Smooth muscle cell (in vitro differentiated cells): Measurements from ENCODE around the gene GPR146. TPM values are rescaled to one million over a fixed set of nuclear protein-coding genes. Genes with fewer than 3 reads are reported as not detected.

Experiments used
- DNase-seq: peaks from one replicate; lab custom pipeline; 2025; ENCODE audit not compliant: unreplicated experiment; lab: John Stamatoyannopoulos, UW
- H2AFZ ChIP-seq: fragments of 200-600 bp; sonication (generic); 2 replicates; pipeline ENCODE4 v1.6.0; 2016; ENCODE audit warnings: antibody characterized with exemption, low read depth, mild to moderate bottlenecking
- H3F3A ChIP-seq: fragments of 200-600 bp; sonication (generic); 2 replicates; pipeline ENCODE4 v1.6.0; 2017; ENCODE audit warnings: antibody characterized with exemption, low read depth
- H3K27ac ChIP-seq: fragments of 200-600 bp; sonication (generic); 2 replicates; pipeline ENCODE4 v1.5.1; 2016; ENCODE audit warnings: low read depth, mild to moderate bottlenecking
- H3K27me3 ChIP-seq: fragments of 200-600 bp; sonication (generic); 2 replicates; pipeline ENCODE4 v1.6.1; 2016; ENCODE audit warnings: low read depth, mild to moderate bottlenecking
- H3K36me3 ChIP-seq: fragments of 200-600 bp; sonication (generic); 2 replicates; pipeline ENCODE4 v1.5.1; 2016; ENCODE audit warnings: low read depth
- H3K4me1 ChIP-seq: fragments of 200-600 bp; sonication (generic); 2 replicates; pipeline ENCODE4 v1.5.1; 2016; ENCODE audit warnings: low read depth
- H3K4me2 ChIP-seq: fragments of 200-600 bp; sonication (generic); 2 replicates; pipeline ENCODE4 v1.6.0; 2016; ENCODE audit warnings: mild to moderate bottlenecking
- H3K4me3 ChIP-seq: fragments of 200-600 bp; sonication (generic); 2 replicates; pipeline ENCODE4 v1.5.1; 2016; ENCODE audit warnings: mild to moderate bottlenecking
- H3K79me2 ChIP-seq: fragments of 200-600 bp; sonication (generic); 2 replicates; pipeline ENCODE4 v1.6.0; 2016; ENCODE audit warnings: low read depth, mild to moderate bottlenecking
- H3K9ac ChIP-seq: fragments of 200-600 bp; sonication (generic); 2 replicates; pipeline ENCODE4 v1.6.0; 2016; ENCODE audit warnings: low read depth
- H3K9me3 ChIP-seq: fragments of 200-600 bp; sonication (generic); replicated peaks from 2 replicates; pipeline ENCODE4 v1.5.1; 2016; ENCODE audit warnings: low read depth
- H4K20me1 ChIP-seq: fragments of 200-600 bp; sonication (generic); 2 replicates; pipeline ENCODE4 v1.6.0; 2016; ENCODE audit warnings: low read depth
- WGBS: methylation state at CpG from one replicate; pipeline ENCODE4 v1.1.7; 2016; ENCODE audit warnings: low lambda C conversion rate; 5-methylcytosine and 5-hydroxymethylcytosine counted together
- polyA plus RNA-seq: library from polyadenylated mRNA; unstranded; fragments of >200 nt; fragmentation: Nextera tagmentation; extraction: Ambion mirVana; gene quantifications from 2 replicates; pipeline ENCODE4 v1.2.1, GENCODE V29; 2016
- total RNA-seq: library from RNA; depleted of rRNA; stranded (reverse); fragments of >200 nt; gene quantifications from 2 replicates; pipeline ENCODE4 v1.2.3, GENCODE V29; 2014
- TF ChIP-seq, protein P1 (sequence below): fragments of 200-600 bp; sonication (generic); IDR thresholded peaks from 2 replicates; pipeline ENCODE4 v1.5.1; 2017; ENCODE audit warnings: borderline replicate concordance, mild to moderate bottlenecking, antibody characterized with exemption; ENCODE audit not compliant: insufficient read depth, poor library complexity, severe bottlenecking

The GPR146 gene
- total and polyA plus RNA-seq, 2 experiments from 2014 or later = 1.8 to 2.2 TPM

- no peaks in the 10 kb centered on the region for H3K36me3 ChIP-seq
- H3K27me3 ChIP-seq = no peaks in the 10 kb centered on the region
- no peak overlapping the region for H2AFZ ChIP-seq
- H3K4me3 ChIP-seq = no peak overlapping the region
- H3K27ac ChIP-seq = no peak overlapping the region
- H3K9me3 ChIP-seq = no peaks in the 10 kb centered on the region
- no peak overlapping the region for H3K4me2 ChIP-seq
- H3F3A ChIP-seq = peaks cover 6% of the 10 kb centered on the region
- peaks cover 25% of the 10 kb centered on the region for H3K4me1 ChIP-seq
- DNase-seq = no peak
- 90% methylated on average over 20 of the region's 23 CpGs for WGBS
- H3K79me2 ChIP-seq = no peaks in the 10 kb centered on the region
- TF ChIP-seq, protein P1, sequence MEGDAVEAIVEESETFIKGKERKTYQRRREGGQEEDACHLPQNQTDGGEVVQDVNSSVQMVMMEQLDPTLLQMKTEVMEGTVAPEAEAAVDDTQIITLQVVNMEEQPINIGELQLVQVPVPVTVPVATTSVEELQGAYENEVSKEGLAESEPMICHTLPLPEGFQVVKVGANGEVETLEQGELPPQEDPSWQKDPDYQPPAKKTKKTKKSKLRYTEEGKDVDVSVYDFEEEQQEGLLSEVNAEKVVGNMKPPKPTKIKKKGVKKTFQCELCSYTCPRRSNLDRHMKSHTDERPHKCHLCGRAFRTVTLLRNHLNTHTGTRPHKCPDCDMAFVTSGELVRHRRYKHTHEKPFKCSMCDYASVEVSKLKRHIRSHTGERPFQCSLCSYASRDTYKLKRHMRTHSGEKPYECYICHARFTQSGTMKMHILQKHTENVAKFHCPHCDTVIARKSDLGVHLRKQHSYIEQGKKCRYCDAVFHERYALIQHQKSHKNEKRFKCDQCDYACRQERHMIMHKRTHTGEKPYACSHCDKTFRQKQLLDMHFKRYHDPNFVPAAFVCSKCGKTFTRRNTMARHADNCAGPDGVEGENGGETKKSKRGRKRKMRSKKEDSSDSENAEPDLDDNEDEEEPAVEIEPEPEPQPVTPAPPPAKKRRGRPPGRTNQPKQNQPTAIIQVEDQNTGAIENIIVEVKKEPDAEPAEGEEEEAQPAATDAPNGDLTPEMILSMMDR = no peak
- H4K20me1 ChIP-seq = peaks cover 88% of the 10 kb centered on the region
- no peak overlapping the region for H3K9ac ChIP-seq
These were observed 4.8 kb downstream of the GPR146 start for GRCh38 chr7:1049006-1049741.

GRCh38 chr7:1049801-1050200, 5.5 kb downstream of the GPR146 start:
- H3K27me3 ChIP-seq = no peaks in the 10 kb centered on the region
- no peaks in the 10 kb centered on the region for H3K36me3 ChIP-seq
- no peak overlapping the region for H2AFZ ChIP-seq
- H3K79me2 ChIP-seq = no peaks in the 10 kb centered on the region
- no peak overlapping the region for H3K9ac ChIP-seq
- H3F3A ChIP-seq = peaks cover 5% of the 10 kb centered on the region
- peaks cover 23% of the 10 kb centered on the region for H3K4me1 ChIP-seq
- no peak overlapping the region for H3K27ac ChIP-seq
- no peak overlapping the region for H3K4me3 ChIP-seq
- H3K9me3 ChIP-seq = no peaks in the 10 kb centered on the region
- no peak for DNase-seq
- TF ChIP-seq, protein P1 = no peak
- 94% methylated on average over 8 of the region's 8 CpGs for WGBS
- no peak overlapping the region for H3K4me2 ChIP-seq
- H4K20me1 ChIP-seq = peaks cover 94% of the 10 kb centered on the region

DNA sequence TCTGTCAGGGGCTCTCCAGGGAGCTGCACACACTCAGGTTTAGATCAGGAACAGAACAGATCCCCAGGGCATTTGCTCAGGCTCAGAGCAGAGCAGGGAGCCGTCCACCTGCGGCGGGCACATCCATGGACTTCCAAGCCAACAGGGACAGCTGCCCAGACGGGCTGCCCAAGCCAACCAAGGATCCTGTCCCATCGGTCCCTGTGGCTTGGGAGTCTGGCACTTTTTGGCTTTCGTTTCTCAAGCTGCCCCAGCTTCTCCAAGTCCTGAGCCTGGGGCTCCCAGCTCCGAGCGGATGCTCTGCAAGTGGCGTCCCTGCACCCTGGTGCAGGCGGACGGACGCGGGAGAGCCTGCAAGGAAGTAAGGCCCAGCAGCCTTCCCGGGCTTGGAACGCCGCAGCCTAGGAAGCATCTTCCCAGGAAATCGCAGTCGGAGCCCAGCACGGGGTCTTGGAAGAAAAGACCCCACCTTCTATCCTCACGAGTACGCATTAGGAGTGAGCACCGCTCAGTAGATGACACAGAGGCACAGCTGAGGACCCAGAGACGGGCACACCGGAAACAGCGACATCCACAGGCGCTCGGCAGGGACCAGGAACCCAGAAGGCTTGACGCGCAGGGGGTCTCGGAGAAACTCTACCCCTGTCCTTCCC, 6.0 kb downstream of the GPR146 start:
- WGBS = 94% methylated on average over 30 of the region's 30 CpGs
- Histone ChIP-seq H3K9me3 (no peaks in the 10 kb centered on the region), H4K20me1 (peaks cover 94% of the 10 kb centered on the region), H3K4me1 (peaks cover 18% of the 10 kb centered on the region), H3K4me3 (no peak overlapping the region), H3K4me2 (no peak overlapping the region), H3K27me3 (no peaks in the 10 kb centered on the region), H3K36me3 (no peaks in the 10 kb centered on the region), H3K79me2 (no peaks in the 10 kb centered on the region), H2AFZ (no peak overlapping the region), H3F3A (no peaks in the 10 kb centered on the region), H3K9ac (no peak overlapping the region), H3K27ac (no peak overlapping the region)
- TF ChIP-seq, protein P1 = no peak
- DNase-seq = no peak
